ENCODE measurements around the gene PCTP.

DNA sequence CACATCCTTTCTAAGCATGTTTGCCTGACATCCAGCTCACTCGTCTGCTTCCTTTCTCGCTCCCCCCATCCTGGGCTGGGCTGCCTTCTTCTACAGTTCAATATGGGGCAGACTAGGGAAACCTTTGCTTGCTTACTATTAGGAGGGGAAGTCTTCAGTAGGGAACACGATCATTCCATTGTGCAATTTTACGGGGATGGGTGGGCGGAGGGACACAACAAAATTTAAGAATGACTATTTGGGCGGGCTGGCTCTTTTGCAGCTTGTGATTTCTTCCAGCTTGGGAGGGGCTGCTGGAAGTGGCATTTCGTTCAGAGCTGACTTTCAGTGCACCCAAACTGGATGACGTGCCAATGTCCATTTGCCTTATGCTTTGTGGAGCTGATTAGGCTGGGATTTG, 25.4 kb downstream of the PCTP start:
- TF ChIP-seq, protein P1, sequence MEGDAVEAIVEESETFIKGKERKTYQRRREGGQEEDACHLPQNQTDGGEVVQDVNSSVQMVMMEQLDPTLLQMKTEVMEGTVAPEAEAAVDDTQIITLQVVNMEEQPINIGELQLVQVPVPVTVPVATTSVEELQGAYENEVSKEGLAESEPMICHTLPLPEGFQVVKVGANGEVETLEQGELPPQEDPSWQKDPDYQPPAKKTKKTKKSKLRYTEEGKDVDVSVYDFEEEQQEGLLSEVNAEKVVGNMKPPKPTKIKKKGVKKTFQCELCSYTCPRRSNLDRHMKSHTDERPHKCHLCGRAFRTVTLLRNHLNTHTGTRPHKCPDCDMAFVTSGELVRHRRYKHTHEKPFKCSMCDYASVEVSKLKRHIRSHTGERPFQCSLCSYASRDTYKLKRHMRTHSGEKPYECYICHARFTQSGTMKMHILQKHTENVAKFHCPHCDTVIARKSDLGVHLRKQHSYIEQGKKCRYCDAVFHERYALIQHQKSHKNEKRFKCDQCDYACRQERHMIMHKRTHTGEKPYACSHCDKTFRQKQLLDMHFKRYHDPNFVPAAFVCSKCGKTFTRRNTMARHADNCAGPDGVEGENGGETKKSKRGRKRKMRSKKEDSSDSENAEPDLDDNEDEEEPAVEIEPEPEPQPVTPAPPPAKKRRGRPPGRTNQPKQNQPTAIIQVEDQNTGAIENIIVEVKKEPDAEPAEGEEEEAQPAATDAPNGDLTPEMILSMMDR (conservative IDR thresholded peaks at IDR 0.05): no peak
- TF ChIP-seq ZFX (IDR thresholded peaks at IDR 0.05): no peak

All from C4-2B (cell line).